ENCODE data around the gene GPHN.

DNA sequence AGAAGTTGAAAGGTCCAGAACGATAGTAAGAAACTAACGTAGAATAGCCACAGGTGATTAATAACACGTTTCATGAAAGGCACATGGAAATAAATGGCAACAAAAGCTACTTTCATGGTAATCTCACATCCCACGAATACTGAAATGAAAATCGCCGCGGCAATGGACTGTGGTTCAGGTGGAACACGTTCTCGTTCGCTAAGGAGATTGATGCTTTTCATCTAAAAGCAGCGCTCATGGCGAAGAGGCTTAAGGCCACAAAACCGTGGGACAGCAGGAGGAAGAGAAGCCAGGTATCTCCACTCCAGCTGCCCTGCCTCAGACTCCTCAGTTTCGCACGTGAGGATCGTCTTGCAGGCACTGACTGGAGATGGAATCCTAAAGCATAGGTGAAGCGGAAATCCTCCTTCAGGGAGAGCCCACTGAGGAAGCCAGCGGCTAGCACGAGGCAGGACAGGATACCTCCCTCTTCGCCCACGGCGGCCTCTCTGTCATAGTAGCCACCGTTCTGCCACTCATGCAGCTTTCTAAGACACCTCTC, 696 bp upstream of the GPHN start:
- TF ChIP-seq, protein P1, sequence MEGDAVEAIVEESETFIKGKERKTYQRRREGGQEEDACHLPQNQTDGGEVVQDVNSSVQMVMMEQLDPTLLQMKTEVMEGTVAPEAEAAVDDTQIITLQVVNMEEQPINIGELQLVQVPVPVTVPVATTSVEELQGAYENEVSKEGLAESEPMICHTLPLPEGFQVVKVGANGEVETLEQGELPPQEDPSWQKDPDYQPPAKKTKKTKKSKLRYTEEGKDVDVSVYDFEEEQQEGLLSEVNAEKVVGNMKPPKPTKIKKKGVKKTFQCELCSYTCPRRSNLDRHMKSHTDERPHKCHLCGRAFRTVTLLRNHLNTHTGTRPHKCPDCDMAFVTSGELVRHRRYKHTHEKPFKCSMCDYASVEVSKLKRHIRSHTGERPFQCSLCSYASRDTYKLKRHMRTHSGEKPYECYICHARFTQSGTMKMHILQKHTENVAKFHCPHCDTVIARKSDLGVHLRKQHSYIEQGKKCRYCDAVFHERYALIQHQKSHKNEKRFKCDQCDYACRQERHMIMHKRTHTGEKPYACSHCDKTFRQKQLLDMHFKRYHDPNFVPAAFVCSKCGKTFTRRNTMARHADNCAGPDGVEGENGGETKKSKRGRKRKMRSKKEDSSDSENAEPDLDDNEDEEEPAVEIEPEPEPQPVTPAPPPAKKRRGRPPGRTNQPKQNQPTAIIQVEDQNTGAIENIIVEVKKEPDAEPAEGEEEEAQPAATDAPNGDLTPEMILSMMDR (conservative IDR thresholded peaks at IDR 0.05; ENCODE audit: low read depth, low read length) = no peak
- TF ChIP-seq EZH2 (IDR thresholded peaks at IDR 0.05; ENCODE audit: low read length, unreplicated experiment) = no peak
- TF ChIP-seq EZH2phosphoT487 (IDR thresholded peaks at IDR 0.05; ENCODE audit: borderline replicate concordance, low read length) = no peak

Measured in PC-3 (cell line).